ENCODE results near the gene RAB43.

RAB43 gene

DNA sequence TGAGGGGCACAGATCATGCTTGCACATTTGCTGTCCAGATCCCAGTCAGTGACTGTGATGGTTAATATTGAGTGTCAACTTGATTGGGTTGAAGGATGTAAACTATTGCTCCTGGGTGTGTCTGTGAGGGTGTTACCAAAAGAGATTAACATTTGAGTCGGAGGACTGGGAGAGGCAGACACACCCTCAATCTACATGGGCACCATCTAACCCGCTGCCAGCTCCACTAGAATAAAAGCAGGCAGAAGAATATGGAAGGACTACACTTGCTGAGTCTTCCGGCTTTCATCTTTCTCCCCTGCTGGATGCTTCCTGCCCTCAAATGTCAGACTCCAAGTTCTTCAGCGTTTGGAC, 55.9 kb downstream of the RAB43 start:
- Histone ChIP-seq H3K4me3 (ENCODE audit: low read depth, low read length) (no peak overlapping the region), H3K36me3 (replicated peaks) (no peaks in the 10 kb centered on the region), H3K27me3 (replicated peaks) (no peaks in the 10 kb centered on the region), H3K27ac (no peak overlapping the region)
- in situ Hi-C loops (cut with HindIII; ENCODE audit: low pct_ligation_motif_present, low sequenced_read_pairs): no loop called here
- no peak for DNase-seq
- TF ChIP-seq, protein P1, sequence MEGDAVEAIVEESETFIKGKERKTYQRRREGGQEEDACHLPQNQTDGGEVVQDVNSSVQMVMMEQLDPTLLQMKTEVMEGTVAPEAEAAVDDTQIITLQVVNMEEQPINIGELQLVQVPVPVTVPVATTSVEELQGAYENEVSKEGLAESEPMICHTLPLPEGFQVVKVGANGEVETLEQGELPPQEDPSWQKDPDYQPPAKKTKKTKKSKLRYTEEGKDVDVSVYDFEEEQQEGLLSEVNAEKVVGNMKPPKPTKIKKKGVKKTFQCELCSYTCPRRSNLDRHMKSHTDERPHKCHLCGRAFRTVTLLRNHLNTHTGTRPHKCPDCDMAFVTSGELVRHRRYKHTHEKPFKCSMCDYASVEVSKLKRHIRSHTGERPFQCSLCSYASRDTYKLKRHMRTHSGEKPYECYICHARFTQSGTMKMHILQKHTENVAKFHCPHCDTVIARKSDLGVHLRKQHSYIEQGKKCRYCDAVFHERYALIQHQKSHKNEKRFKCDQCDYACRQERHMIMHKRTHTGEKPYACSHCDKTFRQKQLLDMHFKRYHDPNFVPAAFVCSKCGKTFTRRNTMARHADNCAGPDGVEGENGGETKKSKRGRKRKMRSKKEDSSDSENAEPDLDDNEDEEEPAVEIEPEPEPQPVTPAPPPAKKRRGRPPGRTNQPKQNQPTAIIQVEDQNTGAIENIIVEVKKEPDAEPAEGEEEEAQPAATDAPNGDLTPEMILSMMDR (IDR thresholded peaks at IDR 0.05; ENCODE audit: low read depth, low read length, missing control alignments): no peak

DNA sequence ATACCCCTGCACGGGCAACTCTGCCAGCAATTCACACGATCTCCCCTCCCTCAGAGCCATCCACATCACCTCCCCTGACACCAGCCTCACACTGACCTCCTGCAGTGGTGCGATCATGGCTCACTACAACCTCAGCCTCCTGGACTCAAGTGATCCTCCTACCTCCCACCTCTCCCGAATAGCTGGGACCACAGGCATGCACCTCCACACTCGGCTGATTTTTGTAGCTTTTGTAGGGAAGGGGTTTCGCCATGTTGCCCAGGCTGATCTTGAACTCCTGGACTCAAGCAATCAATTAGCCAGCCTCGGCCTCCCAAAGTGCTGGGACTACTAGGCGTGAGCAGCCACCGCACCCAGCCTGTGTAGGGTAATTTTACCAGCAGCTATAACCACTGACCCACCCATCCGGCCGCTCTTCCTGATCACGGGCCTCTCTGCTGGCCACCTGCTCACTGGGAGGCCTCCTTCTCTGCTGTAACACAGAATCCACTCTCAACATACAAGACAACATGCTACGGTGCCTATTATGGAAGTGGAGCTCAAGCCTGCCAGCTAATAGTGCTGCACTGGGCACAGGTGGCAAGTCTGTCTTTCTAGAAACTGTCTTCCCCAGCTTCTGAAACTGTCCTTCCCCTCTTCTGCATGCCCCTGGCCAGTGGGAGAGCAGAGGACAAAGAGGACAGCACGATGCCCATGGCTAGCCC, 56.4 kb downstream of the RAB43 start:
- Histone ChIP-seq H3K4me3 (ENCODE audit: low read depth, low read length) (no peak overlapping the region), H3K27me3 (replicated peaks) (no peaks in the 10 kb centered on the region), H3K36me3 (replicated peaks) (no peaks in the 10 kb centered on the region), H3K27ac (no peak overlapping the region)
- TF ChIP-seq, protein P1 (IDR thresholded peaks at IDR 0.05; ENCODE audit: low read depth, low read length, missing control alignments): no peak
- DNase-seq: no peak
- in situ Hi-C loops (cut with HindIII; ENCODE audit: low pct_ligation_motif_present, low sequenced_read_pairs): no loop called here

DNA sequence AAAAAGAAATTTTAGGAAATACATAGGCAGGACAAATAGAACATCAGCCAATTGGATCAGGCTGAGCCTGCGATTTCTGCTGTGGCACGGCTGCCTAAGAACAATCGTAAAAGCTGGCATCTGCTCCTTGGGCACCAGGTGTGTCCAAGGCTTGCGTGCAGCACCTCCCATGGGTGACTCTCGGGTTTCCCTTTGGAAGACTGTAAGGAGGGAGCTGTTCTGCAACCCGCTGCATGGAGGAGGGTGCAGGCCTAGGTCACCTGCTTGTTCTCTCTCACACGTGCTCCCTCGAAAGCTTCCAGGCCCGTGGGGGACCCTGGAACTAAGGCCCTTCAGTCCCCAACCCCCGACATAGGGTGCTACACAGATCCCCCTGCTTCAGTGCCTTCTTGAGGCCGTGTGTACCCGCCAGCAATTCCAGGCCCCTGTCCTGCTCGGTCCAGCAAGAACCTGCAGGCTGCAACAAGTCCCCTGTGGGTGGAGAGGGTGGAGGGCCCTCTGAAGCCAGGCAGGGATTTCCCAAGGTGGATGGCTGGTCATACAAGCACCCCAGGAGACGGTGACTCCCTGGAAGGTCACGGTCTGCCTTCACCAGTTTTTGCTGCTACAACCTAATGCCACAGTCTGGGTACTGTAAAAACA, 57.6 kb downstream of the RAB43 start:
- no peak overlapping the region for H3K4me3 ChIP-seq (ENCODE audit: low read depth, low read length)
- no peak overlapping the region for H3K27ac ChIP-seq
- TF ChIP-seq, protein P1 (IDR thresholded peaks at IDR 0.05; ENCODE audit: low read depth, low read length, missing control alignments): no peak
- in situ Hi-C loops (cut with HindIII; ENCODE audit: low pct_ligation_motif_present, low sequenced_read_pairs): no loop called here
- no peaks in the 10 kb centered on the region for H3K27me3 ChIP-seq (replicated peaks)
- DNase-seq: no peak
- H3K36me3 ChIP-seq (replicated peaks): no peaks in the 10 kb centered on the region

DNA sequence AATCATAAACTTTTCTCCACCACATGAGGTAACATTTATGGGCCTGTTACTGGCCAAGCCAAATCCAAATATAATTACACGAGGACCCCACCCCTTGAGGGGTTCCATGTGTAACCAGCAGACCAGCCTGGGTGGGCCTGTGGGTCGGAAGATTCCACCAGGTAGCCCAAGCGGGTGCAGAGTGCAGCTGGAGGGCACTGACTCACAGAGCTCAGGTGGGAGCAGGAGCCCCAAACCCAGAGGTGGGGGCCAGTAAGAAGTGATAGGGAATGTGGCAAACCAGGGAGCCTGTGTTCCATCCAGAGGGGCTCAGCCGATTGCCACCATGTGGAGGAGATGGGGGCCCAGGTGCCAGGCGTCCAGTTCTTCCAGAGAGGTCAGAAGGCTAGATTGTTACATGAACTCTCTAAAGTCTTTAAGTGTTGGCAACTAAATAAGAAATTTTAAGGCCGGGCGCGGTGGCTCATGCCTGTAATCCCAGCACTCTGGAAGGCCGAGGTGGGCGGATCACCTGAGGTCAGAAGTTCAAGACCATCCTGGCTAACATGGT, 58.4 kb downstream of the RAB43 start:
- TF ChIP-seq, protein P1 (IDR thresholded peaks at IDR 0.05; ENCODE audit: low read depth, low read length, missing control alignments): no peak
- DNase-seq: no peak
- no peaks in the 10 kb centered on the region for H3K36me3 ChIP-seq (replicated peaks)
- in situ Hi-C loops (cut with HindIII; ENCODE audit: low pct_ligation_motif_present, low sequenced_read_pairs): no loop called here
- no peak overlapping the region for H3K4me3 ChIP-seq (ENCODE audit: low read depth, low read length)
- H3K27ac ChIP-seq: no peak overlapping the region
- H3K27me3 ChIP-seq (replicated peaks): no peaks in the 10 kb centered on the region

DNA sequence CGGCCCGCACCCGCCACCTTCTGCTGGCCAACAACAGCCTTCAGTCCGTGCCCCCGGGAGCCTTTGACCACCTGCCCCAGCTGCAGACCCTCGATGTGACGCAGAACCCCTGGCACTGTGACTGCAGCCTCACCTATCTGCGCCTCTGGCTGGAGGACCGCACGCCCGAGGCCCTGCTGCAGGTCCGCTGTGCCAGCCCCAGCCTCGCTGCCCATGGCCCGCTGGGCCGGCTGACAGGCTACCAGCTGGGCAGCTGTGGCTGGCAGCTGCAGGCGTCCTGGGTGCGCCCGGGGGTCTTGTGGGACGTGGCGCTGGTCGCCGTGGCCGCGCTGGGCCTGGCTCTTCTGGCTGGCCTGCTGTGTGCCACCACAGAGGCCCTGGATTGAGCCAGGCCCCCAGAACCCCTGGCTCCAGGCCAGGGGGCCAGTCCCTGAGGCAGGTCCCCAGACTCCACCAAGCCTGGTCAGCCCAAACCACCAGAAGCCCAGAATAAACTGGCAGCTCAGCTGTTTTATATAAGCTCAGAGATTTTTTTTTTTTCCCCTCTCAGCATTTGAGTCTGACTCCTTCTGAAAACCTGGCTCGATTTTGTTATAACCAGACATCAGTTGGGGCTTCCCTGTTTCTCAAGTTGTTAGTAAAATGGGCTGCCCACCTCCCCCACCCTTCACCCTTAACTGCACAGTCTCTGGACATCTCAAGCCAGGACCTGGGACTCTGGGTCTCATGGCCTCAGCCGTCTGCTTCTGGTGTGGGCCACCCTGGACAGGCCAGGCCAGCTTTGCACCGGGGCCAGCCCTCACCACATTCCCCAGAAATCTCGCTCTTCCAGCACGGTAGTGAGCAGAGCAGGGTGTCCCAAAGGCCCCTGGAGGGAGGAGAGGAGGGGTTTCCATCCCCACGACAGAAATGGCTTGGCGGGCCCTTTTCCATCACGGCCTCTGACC, 59.4 kb downstream of the RAB43 start:
- TF ChIP-seq, protein P1 (IDR thresholded peaks at IDR 0.05; ENCODE audit: low read depth, low read length, missing control alignments): no peak
- Histone ChIP-seq H3K4me3 (ENCODE audit: low read depth, low read length) (no peak overlapping the region), H3K36me3 (replicated peaks) (no peaks in the 10 kb centered on the region), H3K27me3 (replicated peaks) (no peaks in the 10 kb centered on the region), H3K27ac (no peak overlapping the region)
- no peak for DNase-seq
- in situ Hi-C loops (cut with HindIII; ENCODE audit: low pct_ligation_motif_present, low sequenced_read_pairs): no loop called here

Measured in brain microvascular endothelial cell (primary cell).